ENCODE data around the gene AMIGO3.
"Not testable (repeated sequence)": the region's sequence is repeated elsewhere in the genome, so short reads cannot be mapped to it uniquely, and the experiment has no call there.

Gene AMIGO3

DNA sequence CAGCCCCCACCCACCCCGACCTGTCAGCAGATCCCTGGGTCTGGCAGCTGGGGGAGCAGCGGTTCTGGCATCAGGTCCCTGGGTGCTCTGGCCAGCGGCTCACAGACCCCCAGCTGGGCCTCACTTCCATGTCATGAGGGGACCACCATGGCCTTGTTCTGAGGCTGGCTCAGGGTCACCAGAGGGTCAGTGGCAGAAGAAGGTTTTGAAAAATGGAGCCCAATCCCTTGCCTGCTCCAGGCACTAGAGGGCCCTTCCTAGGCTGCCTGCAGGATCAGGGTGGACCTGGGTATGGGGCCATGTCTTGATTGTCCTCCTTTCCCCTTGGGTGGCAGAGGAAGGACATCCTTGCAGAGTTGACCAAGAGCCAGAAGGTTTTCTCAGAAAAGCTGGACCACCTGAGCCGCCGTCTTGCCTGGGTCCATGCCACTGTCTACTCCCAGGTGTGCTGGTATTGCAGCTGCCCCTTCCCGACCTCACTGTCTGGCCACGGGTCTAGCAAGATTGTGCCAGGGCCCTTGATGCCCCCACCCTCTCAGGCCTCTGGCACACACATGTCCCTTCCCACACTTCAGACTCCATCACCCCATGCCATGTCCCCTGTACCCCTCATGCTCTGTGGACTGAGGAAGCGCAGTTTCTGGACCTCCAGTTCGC, 12.9 kb downstream of the AMIGO3 start:
- DNase-seq = no peak

DNA sequence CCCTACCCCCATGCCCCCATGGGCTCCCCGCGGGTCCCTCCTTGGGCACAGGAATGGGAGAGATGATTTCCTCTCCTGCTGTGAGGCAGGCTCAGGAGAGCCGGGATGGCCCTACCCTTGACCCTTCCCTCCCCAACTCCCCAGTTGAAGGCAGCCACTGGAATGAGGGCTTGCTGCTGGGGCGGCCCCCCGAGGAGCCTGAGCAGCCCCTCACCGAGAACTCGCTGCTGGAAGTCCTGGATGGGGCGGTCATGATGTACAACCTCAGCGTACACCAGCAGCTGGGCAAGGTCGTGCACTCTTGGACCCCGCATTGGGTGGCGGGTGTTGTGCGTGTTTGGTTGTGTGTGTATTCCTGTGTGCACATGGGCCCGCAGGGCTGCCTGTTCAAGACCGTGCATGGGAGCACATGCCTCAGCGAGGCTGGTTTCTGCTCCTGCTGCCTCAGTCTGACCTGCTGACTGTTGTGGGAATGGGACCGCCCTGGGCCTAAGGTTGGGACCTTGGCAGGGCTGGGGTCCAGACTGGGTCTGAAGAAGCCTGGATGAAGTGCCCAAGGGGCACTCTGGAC, 14.0 kb downstream of the AMIGO3 start:
- no peak for DNase-seq

DNA sequence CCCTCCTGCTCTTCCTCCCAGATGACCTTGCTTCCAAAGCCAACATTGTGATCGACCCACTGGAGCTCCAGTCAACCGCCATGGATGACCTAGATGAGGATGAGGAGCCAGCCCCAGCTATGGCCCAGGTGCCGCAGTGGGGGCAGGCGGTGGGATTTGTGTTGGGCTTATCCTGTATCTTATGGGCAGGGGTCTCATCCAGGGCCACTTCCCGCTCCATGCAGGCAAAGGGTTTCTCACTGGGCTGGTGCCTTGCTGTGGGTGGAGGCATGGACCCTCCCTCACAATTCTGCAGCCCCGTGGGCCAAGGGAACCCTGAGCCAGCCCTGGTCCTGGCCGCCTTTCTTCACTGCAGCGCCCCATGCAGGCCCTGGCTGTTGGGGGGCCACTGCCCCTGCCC, 14.9 kb downstream of the AMIGO3 start:
- no peak for DNase-seq

DNA sequence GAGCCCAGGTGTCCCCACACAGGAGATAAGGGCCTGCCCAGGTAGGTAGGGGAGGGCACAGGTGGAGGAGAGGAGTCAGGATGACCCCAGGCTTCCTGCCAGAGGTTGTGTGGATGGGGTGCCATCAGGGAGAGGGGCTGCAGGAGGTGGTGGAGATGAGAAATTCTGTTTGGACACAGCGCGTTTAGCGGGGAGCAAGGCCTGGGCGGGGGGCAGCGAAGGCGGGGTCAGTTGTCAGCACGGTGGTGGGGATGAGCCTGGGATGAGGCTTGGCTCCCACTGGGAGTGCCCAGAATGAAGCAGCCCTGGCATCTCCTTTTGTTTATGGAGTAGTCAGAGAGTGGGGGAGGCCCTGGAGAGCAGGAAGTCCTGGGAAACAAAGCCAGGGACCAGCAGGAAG, 15.5 kb downstream of the AMIGO3 start:
- DNase-seq = no peak

DNA sequence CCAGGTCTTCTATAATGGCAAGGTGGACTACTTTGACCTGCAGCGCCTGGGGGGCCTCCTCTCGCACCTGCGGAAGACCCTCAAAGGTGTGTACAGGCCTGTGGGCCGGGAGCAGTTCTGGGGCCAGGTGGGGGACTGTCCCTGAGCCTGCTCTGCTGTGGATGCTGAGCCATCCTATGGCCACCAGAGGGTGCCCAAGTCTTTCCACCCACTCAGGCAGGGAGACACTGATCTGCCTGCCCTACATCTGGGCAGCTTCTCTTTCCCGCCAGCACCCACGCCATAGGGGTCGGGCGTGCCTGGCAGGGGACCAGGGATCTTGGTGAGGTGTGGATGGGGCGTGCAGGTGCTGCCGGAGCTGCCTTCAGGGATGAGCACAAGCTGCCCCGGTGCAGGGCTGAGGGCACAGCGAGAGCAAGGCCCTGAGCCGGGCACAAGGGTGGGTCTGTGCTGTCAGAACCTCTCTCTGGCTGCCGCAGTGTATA, 16.0 kb downstream of the AMIGO3 start:
- no peak for DNase-seq

DNA sequence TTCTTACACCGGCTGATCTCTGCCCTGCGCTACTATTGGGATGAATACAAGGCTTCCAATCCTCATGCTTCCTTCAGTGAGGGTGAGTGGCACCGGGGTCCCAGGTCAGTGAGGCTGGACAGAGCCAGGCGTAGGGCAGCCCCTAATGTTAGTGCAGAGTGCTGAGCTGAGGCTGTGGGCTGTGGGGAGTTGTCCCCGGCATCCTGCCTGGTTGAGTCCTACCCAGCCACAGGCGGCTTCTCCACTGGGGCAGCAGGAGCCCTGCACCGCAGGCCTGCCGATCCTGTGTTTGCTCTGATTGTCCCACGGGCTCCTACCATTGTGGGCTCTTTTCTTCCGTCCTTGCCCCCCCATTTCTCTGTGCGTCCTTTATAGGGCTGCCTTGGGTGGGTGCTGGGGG, 16.8 kb downstream of the AMIGO3 start:
- no peak for DNase-seq

DNA sequence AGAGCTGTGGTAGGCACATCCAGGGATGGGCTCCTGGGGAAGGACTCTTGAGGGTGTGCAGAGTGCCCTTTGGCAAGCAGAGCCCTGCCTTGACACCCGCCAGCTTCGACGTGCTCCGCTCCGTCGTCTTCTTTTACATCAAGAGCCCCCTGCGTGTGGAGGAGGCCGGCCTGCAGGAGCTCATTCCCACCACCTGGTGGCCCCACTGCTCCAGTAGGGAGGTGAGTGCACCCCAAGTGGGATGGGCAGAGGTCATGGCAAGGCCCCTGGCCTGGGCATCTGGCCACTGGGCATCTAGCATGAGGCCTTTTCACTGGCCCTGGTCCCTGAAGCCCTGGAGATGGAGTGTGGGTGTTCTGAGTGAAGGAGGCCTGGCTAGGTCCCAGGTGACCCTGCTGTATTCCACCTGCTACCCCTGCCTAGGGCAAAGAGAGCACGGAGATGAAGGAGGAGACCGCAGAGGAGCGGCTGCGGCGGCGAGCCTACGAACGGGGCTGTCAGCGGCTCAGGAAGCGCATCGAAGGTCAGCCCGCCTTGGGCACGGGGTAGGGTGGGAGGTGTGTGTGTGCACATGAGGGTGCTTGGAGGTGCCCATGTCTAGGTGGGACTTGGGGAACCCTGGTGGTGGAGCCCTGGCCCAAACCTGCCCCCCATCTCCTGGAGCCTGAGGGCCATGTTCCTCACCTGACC, 18.0 kb downstream of the AMIGO3 start:
- no peak for DNase-seq

DNA sequence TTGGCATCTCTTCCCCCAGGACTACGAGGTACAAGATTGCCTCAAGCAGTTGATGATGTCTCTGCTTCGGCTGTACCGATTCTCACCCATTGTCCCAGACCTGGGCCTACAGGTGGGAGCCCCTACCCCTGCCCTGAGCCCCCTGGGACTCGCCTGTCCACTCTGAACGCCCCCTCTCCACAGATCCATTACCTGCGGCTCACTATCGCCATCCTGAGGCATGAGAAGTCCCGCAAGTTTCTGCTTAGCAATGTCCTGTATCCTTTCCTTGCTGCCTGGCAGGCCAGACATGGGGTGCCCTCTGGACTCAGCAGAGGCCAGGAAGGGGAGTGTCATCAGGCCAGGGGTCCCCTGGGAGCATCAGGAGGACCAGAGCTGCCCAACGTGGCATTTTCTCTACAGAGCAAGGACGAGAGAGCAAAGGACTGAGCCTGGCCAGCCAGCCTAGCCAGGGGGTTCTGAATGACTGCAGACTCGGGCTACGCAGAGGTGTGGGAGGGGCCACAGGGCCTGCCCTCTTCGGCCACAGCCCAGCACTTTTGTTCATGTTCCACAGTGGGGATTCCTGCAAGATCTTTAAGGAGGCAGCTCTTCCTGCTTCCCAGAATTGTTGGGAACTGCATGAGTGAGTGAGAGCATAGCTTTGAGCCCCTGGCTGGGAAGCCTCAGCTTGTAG, 18.9 kb downstream of the AMIGO3 start:
- DNase-seq = no peak

DNA sequence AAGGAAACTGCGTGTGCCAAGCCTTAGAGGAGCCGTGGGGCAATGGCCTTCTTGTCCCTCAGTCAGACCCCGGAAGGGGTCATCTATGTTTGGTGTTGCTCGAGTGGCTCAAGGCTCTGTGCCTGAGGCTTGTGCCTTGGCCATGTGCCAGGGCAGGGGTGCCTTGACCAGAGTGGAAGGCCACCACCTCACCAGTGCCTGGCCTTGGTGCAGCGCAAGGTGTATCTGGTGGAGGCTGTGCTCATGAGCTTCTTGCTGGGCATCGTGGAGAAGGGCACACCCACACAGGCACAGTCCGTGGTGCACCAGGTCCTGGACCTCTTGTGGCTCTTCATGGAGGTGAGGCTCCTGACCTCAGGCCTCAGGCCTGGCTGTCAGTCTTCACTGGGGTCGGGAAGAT, 19.5 kb downstream of the AMIGO3 start:
- DNase-seq = no peak

DNA sequence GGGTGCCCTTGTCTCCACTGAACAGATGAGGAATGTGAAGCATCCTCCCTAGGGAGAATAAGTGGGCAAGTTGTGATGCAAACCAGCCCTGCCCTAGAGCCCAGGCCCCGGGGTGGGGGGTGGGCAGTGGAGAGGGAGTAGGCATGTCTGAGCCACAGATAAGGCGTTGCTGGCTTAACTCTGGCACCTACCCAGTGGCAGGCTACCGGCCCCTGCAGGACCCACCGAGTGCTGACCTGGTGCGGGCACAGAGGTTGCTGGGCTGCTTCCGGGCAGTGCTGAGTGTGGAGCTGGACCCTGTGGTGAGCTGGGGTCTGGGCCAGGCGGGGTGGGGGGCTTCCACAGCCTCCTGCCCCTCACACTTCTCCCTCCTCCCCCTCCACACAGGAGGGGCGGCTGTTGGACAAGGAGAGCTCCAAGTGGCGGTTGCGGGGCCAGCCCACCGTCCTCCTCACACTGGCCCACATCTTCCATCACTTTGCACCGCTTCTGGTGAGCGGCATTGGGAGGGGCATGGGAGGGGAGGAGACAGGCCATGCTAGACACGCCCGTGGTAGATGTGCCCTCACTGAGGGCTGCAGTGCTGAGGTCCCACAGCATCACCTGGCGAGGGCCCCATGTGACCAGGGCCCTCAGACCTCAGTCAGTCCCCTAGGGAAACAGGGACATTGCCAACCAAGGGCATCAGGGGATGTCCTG, 20.1 kb downstream of the AMIGO3 start:
- no peak for DNase-seq

DNA sequence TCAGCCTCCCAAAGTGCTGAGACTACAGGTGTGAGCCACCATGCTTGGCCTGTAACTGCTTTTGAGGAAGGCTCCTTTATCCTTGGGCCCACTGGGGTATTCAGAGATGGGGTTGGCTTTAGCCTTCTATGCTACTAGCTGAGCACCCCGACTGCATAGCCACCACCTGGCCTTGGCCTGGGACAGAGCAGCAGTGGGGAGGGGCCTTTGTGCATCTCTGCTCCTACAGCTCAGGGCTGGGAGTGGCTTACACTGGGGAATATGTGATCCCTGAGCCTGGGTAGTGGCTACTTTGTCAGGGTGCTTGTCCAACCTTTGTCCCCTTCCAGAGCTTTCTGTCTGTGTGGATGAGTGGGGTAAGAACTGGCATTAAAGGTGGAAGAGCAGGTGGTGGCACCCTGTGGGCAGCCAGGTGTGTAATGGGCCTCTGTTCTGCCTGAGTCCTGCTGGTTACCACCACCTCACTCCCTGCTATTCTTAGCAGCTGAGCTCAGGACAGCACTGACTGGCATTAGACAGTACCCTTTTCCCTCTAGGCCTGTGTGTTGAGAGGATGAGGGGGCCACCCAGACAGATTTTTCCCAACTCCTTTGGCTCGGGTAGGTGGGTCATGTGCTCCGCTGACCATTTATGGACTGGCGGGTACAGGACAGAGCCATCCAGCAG, 24.0 kb downstream of the AMIGO3 start:
- not testable (repeated sequence) for DNase-seq

DNA sequence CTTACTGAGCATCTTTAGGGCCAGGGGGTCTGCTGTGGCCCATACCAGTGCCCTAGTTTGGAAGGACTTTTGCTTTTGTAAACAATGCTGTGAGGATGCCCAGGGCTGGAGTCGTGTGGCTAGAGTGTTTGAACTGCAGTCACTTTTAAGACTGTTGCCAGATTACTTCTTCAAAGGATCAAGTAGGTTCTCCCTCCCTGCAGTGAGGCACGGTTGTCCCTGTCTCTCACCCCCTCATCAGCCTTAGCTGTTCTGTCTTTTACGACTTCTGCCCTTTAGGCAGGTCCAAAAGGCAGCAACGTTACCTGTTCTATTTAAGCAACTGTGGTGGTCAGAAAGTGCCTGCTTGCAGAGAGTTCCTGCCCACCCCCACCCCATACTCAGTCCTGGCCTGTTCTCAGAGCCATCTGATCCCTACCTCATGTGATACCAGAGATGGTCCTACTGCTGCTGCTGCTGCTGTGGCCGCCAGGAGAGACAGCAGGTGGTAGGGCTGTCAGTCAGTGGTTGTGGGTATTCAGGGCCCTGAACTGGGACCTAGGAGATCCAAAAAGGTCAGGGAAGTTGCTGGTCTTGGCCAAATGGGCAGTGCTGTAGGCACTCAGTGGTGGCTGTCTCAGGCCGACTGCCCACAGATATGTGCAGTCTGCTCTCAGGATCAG, 24.9 kb downstream of the AMIGO3 start:
- DNase-seq = not testable (repeated sequence)

DNA sequence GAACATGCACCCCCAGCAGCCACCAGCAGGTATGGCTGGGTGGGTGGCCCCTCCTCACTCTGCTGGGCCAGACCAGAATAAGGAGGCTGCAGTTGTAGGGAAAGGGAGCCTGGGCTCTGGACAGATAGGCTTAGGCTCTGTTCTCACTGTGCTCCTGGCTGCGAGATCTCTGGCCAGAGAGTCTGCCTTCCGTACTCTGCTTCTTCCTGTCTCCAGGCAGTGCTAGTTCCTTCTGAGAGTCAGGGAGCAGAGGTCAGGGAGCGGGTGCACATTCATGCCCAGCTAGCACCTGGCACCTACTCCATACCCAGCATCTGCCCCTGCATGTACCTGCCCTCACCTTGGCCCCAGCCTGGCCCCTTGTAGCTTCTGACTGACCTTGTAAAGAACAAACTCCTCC, 28.0 kb downstream of the AMIGO3 start:
- not testable (repeated sequence) for DNase-seq

DNA sequence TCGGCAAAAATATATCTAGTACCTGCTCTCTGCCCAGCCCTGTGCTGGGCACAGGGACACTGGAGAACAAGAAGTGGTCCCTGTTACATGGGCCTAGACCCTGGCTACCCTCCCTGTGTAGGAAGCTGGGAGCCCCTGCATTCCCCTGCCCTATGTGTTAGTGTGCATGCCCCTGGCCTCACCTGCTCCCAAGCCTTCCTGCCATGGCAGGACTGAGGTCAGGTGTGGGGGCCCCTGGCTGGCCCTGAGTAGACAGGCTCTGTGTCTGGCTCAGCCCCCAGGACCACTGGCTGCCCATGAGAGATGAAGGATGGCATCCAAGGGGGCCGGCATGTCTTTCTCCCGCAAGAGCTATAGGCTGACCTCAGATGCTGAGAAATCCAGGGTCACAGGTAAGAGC, 28.6 kb downstream of the AMIGO3 start:
- DNase-seq = not testable (repeated sequence)

DNA sequence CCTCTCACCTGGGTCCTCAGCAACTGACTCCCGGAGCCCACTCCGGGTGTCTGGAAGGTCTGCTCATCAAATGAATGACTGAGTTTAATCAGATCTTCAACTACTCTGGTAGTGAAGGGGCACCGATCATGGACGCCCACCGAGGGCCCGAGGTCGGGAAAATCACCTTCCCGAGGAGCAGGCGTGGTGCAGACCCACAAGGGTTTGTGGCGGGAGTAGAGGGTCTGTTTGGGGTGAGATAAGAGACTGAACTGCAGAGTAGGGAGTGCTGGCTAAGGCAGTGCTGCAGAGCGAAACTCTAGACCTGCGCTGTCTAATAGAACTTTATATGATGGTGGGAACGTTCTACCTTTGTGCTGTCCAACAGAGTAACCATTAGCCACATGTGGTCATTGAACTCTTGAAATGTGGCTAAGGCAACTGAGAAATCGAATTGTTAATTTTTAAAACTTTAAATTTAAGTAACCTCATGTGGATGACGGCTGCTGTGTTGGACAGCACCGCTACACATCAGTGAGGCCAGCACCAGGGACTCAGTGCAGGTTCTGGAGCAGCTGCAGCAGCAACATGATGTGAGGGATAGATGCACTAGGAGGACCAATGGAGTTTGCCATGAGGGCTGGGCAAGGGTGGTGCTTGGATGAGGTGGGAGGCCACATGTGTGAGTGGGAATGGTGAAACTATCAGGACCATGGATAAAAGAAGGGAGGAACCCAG, 29.4 kb downstream of the AMIGO3 start:
- DNase-seq = not testable (repeated sequence)

DNA sequence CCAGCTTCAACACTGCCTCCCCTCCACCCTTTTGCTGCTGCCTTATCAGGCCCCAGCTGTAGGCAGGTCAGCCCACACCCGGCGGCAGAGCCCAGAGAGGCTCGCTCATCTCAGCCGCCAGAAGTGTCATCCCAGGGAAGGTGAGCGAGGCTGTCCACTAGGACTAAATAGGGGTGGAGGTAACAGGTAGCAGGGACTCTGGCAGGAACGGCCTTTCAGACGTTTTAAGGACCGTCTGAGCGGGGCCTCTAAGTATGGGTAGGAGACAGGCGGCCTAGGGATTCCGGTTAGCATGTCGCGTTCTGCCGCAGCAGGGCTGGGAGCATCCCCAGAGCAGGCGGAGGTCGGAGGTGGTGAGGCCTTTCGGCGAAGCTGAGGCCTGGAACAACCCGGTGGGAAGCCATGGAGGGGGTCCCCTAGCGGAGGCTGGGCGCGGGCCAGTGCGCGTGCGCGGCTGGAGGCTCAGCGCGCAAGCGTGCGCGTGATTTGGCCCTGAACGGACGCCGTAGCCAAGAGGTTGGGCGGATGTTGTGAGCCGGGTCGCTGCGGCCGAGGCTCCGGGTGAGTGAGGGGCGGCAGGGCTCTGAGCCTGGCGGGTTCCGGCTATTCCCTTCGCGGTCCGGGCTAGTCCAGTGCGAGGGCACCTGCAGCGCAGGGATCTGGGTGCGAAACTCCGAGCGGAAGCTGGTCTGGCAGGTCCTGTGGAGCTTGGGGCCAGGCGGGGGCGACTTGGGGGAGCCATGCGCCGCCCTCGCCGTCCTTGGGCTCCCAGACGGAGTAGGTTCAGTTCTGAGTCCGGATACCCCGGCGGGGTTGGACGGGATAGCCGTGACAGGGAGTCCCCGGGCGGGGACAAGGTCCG, 30.2 kb downstream of the AMIGO3 start, which contains the start of the genes MST1 and RNF123:
Gene MST1 (minus strand): TSS at position 429 of the 862 bp plus-strand sequence. CDS start 783 bp downstream, outside the sequence.
Gene RNF123 (plus strand): TSS at position 512 of the 862 bp plus-strand sequence. CDS start 1,609 bp downstream, outside the sequence.
- no peak for DNase-seq

DNA sequence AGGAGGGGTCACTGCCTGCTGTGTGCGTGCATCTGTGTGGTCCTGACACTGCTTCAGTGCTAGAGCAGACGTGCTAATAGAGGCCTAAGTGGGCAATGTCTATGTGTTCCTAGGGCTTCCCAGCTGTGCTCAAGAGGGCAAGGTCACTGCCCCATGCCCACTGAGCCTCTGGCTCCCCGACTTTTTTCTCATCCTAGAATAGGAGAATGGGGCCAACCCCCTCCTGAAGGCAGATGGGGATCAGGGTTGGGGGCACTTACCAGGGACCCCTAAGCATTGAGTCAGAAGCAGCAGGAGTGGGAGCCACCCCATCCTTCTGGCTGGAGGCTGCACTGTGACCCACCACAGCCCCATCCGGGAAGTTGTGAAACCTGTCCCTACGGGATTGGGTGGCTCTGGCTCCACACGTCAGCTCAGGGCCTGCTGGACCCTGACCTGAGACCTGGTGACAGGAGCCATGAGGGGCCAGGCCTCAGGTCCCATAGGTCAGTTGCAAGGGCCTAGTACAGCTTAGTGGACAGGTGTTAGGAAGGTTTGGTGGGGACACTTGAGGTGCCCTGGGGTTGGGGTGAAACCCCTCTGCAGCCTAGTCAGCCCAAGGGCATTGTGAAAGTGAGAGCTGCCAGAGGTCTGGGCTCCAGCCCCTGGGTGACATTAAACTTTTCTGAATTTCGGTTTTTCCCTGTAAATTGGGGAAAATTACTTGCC, 31.0 kb downstream of the AMIGO3 start:
- DNase-seq = not testable (repeated sequence)

DNA sequence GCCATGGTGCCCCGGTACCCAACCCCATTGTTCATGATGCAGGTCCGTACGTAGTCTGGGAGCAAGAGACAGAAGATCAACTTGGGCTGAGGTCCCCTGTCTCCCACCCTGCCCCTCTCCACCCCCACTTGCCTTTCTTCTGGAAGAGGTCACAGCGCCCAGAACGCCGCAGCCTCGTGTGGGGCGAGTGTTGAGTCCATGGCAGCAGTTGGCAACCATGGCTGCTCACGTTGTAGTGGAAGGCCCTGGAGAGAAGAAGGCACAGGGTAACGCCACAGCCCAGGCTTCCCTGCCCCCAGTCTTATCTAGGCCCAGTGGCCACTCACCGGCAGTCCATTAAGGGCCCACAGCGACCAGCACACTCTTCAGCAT, 32.1 kb downstream of the AMIGO3 start:
- DNase-seq = not testable (repeated sequence)

DNA sequence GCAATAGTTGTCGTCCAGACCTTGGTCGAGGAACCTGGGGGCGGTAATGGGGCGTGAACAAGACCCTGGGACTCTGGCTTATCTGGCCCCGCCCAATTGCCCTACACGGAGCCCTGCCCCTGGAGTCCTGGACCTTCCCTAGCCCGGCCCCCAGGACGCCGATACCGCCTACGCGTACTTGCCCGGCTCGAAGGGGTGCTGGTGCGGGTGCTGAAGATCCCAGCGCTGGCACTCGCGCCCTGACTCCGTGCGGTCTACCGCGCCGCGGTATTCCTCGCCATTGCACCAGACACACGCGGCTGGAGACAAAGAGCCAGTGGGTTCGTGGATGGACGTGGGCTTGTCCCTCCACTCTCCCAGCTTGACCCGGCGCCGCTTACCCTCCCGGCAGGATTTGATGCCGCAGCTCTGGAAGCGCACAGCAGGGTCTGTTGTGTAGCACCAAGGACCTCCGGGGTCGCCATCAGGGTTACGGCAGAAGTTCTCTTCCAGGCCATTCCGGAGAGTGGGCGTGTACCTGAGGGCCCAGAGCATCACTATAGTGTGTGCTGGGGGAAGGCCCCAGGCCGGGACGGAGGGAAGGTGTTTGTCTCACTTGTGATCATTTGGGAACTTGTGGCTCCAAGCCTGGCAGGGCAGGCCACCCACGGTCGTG, 32.6 kb downstream of the AMIGO3 start:
- not testable (repeated sequence) for DNase-seq

Measured in NCI-H1048 (cell line).